Measurements from ENCODE around the gene CAPN5. TPM values are rescaled to one million over a fixed set of nuclear protein-coding genes. Genes with fewer than 3 reads are reported as not detected.

The CAPN5 gene
- total and polyA plus RNA-seq, 2 donors from 2014 or later, result 20.0 to 36.0 TPM

- peak in 1 of 5 donors; percentile 64 for DNase-seq
- TF ChIP-seq CTCF (IDR thresholded peaks at IDR 0.05; ENCODE audit: borderline replicate concordance, extremely low read depth, insufficient read depth), result no peak
- Histone ChIP-seq H3K36me3 (ENCODE audit: control insufficient read depth in 2 of 3, insufficient read depth in 3 of 3, low read length in 3 of 3) (no peaks in the 10 kb centered on the region), H3K27me3 (ENCODE audit: control insufficient read depth, insufficient read depth, low read length) (no peaks in the 10 kb centered on the region), H3K4me3 (ENCODE audit: low read length in 3 of 3) (no peak overlapping the region), H3K27ac (ENCODE audit: low read depth in 2 of 2, low read length in 2 of 2) (no peak overlapping the region), H3K9ac (ENCODE audit: low read length in 3 of 3) (no peak overlapping the region), H3K4me1 (ENCODE audit: control insufficient read depth in 2 of 3, insufficient read depth in 2 of 3, low read depth in 1 of 3, low read length in 3 of 3) (no peaks in the 10 kb centered on the region), H3K9me3 (ENCODE audit: control insufficient read depth in 2 of 3, insufficient read depth in 1 of 3, low read length in 3 of 3) (no peaks in the 10 kb centered on the region)
- intact Hi-C loops (cut with DNase I), result no loop called here
- FAIRE-seq, result no peak
Measured at GRCh38 chr11:77100166-77101042, 33.6 kb downstream of the CAPN5 start.

- no peak for DNase-seq
- Histone ChIP-seq H3K36me3 (ENCODE audit: control insufficient read depth in 2 of 3, insufficient read depth in 3 of 3, low read length in 3 of 3) (no peaks in the 10 kb centered on the region), H3K9ac (ENCODE audit: low read length in 3 of 3) (no peak overlapping the region), H3K4me3 (ENCODE audit: low read length in 3 of 3) (no peak overlapping the region), H3K9me3 (ENCODE audit: control insufficient read depth in 2 of 3, insufficient read depth in 1 of 3, low read length in 3 of 3) (no peaks in the 10 kb centered on the region), H3K4me1 (ENCODE audit: control insufficient read depth in 2 of 3, insufficient read depth in 2 of 3, low read depth in 1 of 3, low read length in 3 of 3) (no peaks in the 10 kb centered on the region), H3K27me3 (ENCODE audit: control insufficient read depth, insufficient read depth, low read length) (no peaks in the 10 kb centered on the region), H3K27ac (ENCODE audit: low read depth in 2 of 2, low read length in 2 of 2) (no peak overlapping the region)
- no peak for FAIRE-seq
- intact Hi-C loops (cut with DNase I), result no loop called here
- TF ChIP-seq CTCF (IDR thresholded peaks at IDR 0.05; ENCODE audit: borderline replicate concordance, extremely low read depth, insufficient read depth), result no peak
Measured at GRCh38 chr11:77101043-77101537, 34.3 kb downstream of the CAPN5 start.

GRCh38 chr11:77102246-77103210 lies 35.8 kb downstream of the CAPN5 start, which contains the start of gene OMP:
OMP (plus strand) TSS chr11:77102840; CDS start chr11:77102840, 0 bp downstream.
- H3K9ac ChIP-seq (ENCODE audit: low read length in 3 of 3), result no peak within 1 kb of the TSS
- no peak within 1 kb of the TSS for H3K27ac ChIP-seq (ENCODE audit: low read depth in 2 of 2, low read length in 2 of 2)
- no peaks in the 10 kb centered on the region for H3K9me3 ChIP-seq (ENCODE audit: control insufficient read depth in 2 of 3, insufficient read depth in 1 of 3, low read length in 3 of 3)
- H3K27me3 ChIP-seq (ENCODE audit: control insufficient read depth, insufficient read depth, low read length), result no peaks in the 10 kb centered on the region
- no peak within 1 kb of the TSS for H3K4me3 ChIP-seq (ENCODE audit: low read length in 3 of 3)
- intact Hi-C loops (cut with DNase I), result no loop called here
- no peak for TF ChIP-seq CTCF (IDR thresholded peaks at IDR 0.05; ENCODE audit: borderline replicate concordance, extremely low read depth, insufficient read depth)
- no peaks in the 10 kb centered on the region for H3K36me3 ChIP-seq (ENCODE audit: control insufficient read depth in 2 of 3, insufficient read depth in 3 of 3, low read length in 3 of 3)
- DNase-seq (peak in 1 of 5 donors; percentile 74), FAIRE-seq (no peak)
- peaks cover 0 to 2% (median 0%) of the 10 kb centered on the region in 3 donors for H3K4me1 ChIP-seq (ENCODE audit: control insufficient read depth in 2 of 3, insufficient read depth in 2 of 3, low read depth in 1 of 3, low read length in 3 of 3)

All from kidney (tissue), 14 donors.